GM23248 (cell line): Measurements from ENCODE around the gene AGTR2.
"Not testable (repeated sequence)": the region's sequence is repeated elsewhere in the genome, so short reads cannot be mapped to it uniquely, and the experiment has no call there.

ENCODE experiments used
- EZH2 ChIP-seq: fragments of 200-600 bp; sonication (generic); IDR thresholded peaks from 2 replicates; pipeline ENCODE4 v1.6.1; 2018; ENCODE audit warnings: antibody characterized with exemption, mild to moderate bottlenecking; ENCODE audit not compliant: insufficient read depth, poor library complexity, severe bottlenecking
- EZH2phosphoT487 ChIP-seq: fragments of 200-600 bp; sonication (generic); IDR thresholded peaks from 2 replicates; pipeline ENCODE4 v1.6.1; 2018; ENCODE audit warnings: antibody characterized with exemption, moderate library complexity, mild to moderate bottlenecking, low read depth; ENCODE audit not compliant: insufficient read depth

GRCh38 chrX:116217080-116217479 is 46.5 kb downstream of the AGTR2 start:
- not testable (repeated sequence) for TF ChIP-seq EZH2, EZH2phosphoT487
